GM23248 (cell line): ENCODE measurements around the gene RAB11FIP5. TPM values are rescaled to one million over a fixed set of nuclear protein-coding genes. Genes with fewer than 3 reads are reported as not detected.
"Not testable (repeated sequence)": the region's sequence is repeated elsewhere in the genome, so short reads cannot be mapped to it uniquely, and the experiment has no call there.

Experiments used
- DNase-seq: peaks from one replicate; pipeline ENCODE4 v3.0.0-alpha.2; 2015
- H2AFZ ChIP-seq: fragments of 200-600 bp; sonication (generic); 2 replicates; pipeline ENCODE4 v1.6.1; 2016; ENCODE audit warnings: antibody characterized with exemption
- H3F3A ChIP-seq: fragments of 200-600 bp; sonication (generic); 2 replicates; pipeline ENCODE4 v1.6.1; 2016; ENCODE audit warnings: mild to moderate bottlenecking, antibody characterized with exemption, mixed run types; ENCODE audit not compliant: insufficient read depth
- H3K27ac ChIP-seq: fragments of 200-600 bp; sonication (generic); 2 replicates; pipeline ENCODE4 v1.5.1; 2016; ENCODE audit warnings: mild to moderate bottlenecking
- H3K27me3 ChIP-seq: fragments of 200-600 bp; sonication (generic); replicated peaks from 2 replicates; pipeline ENCODE4 v1.6.1; 2016; ENCODE audit warnings: mild to moderate bottlenecking; ENCODE audit not compliant: insufficient read depth
- H3K36me3 ChIP-seq: fragments of 200-600 bp; sonication (generic); 2 replicates; pipeline ENCODE4 v1.6.1; 2016; ENCODE audit warnings: low read depth, mild to moderate bottlenecking
- H3K4me1 ChIP-seq: fragments of 200-600 bp; sonication (generic); 2 replicates; pipeline ENCODE4 v1.6.1; 2016; ENCODE audit warnings: mild to moderate bottlenecking; ENCODE audit not compliant: insufficient read depth
- H3K4me2 ChIP-seq: fragments of 200-600 bp; sonication (generic); one replicate; pipeline ENCODE4 v1.6.1; 2016; ENCODE audit warnings: mild to moderate bottlenecking; ENCODE audit not compliant: unreplicated experiment
- H3K4me3 ChIP-seq: fragments of 200-600 bp; sonication (generic); 2 replicates; pipeline ENCODE4 v1.5.1; 2016; ENCODE audit warnings: mild to moderate bottlenecking
- H3K79me2 ChIP-seq: fragments of 200-600 bp; sonication (generic); 2 replicates; pipeline ENCODE4 v1.6.1; 2016; ENCODE audit warnings: mild to moderate bottlenecking; ENCODE audit not compliant: insufficient read depth
- H3K9ac ChIP-seq: fragments of 200-600 bp; sonication (generic); 2 replicates; pipeline ENCODE4 v1.6.1; 2016; ENCODE audit warnings: mild to moderate bottlenecking
- H3K9me2 ChIP-seq: fragments of 200-600 bp; sonication (generic); 2 replicates; pipeline ENCODE4 v1.6.1; 2016; ENCODE audit warnings: mixed run types, mild to moderate bottlenecking, moderate library complexity; ENCODE audit not compliant: insufficient read depth
- H3K9me3 ChIP-seq: fragments of 200-600 bp; sonication (generic); one replicate; pipeline ENCODE4 v1.6.1; 2017; ENCODE audit warnings: low read depth
- H4K20me1 ChIP-seq: fragments of 200-600 bp; sonication (generic); 2 replicates; pipeline ENCODE4 v1.6.0; 2016; ENCODE audit not compliant: insufficient read depth
- EZH2 ChIP-seq: fragments of 200-600 bp; sonication (generic); IDR thresholded peaks from 2 replicates; pipeline ENCODE4 v1.6.1; 2018; ENCODE audit warnings: antibody characterized with exemption, mild to moderate bottlenecking; ENCODE audit not compliant: insufficient read depth, poor library complexity, severe bottlenecking
- EZH2phosphoT487 ChIP-seq: fragments of 200-600 bp; sonication (generic); IDR thresholded peaks from 2 replicates; pipeline ENCODE4 v1.6.1; 2018; ENCODE audit warnings: antibody characterized with exemption, moderate library complexity, mild to moderate bottlenecking, low read depth; ENCODE audit not compliant: insufficient read depth
- WGBS, 2 experiments: methylation state at CpG; one replicate each; pipeline ENCODE4 v1.1.6; 2015 to 2017; ENCODE audit warnings: low lambda C conversion rate in 2 of 2, low coverage in 1 of 2; ENCODE audit errors: missing lambda C conversion rate in 2 of 2; 5-methylcytosine and 5-hydroxymethylcytosine counted together
- in situ Hi-C: fragments of 300-500 bp; cut with MboI; formaldehyde crosslinking; loops from 2 replicates; pipeline ENCODE4 v1.15.0; 2020
- polyA plus RNA-seq: library from polyadenylated mRNA; unstranded; fragments of >200 nt; fragmentation: Nextera tagmentation; extraction: Ambion mirVana; gene quantifications from 2 replicates; pipeline ENCODE4 v1.2.1, GENCODE V29; 2016
- total RNA-seq: library from RNA; depleted of rRNA; stranded (reverse); fragments of >200 nt; shearing (Covaris generic); gene quantifications from 2 replicates; pipeline ENCODE4 v1.2.3, GENCODE V29; 2014

RAB11FIP5 gene
- total and polyA plus RNA-seq, 2 experiments from 2014 or later, result 34.4 to 71.9 TPM

DNA sequence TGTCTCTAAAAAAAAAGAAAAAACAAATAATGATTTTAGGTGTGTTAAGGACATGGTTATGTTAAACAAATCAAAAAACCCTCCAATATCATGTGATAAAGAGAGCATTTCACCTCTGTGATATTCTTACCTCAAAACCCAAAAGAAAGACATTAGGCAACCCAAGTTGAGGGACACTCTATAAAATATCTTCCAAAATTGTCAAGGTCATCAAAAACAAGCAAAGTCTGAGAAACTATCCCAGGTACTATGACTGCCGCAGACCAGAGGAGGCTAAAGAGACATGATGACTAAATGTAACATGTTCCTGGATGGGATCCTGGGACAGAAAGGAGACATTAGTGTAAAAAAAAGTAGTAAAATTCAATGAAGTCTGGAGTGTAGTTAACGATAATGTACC, 45.7 kb downstream of the RAB11FIP5 start:
- in situ Hi-C loops, result no loop called here
- H3K79me2 ChIP-seq, result peaks cover 72% of the 10 kb centered on the region
- H3K9ac ChIP-seq, result no peak overlapping the region
- no peak overlapping the region for H2AFZ ChIP-seq
- H3K27ac ChIP-seq, result no peak overlapping the region
- no peak overlapping the region for H3K4me2 ChIP-seq
- DNase-seq, result no peak
- no peak overlapping the region for H3K4me3 ChIP-seq
- H3K27me3 ChIP-seq, result no peaks in the 10 kb centered on the region
- peaks cover 30% of the 10 kb centered on the region for H3F3A ChIP-seq
- no peaks in the 10 kb centered on the region for H4K20me1 ChIP-seq
- H3K9me2 ChIP-seq, result no peaks in the 10 kb centered on the region
- no peaks in the 10 kb centered on the region for H3K9me3 ChIP-seq
- TF ChIP-seq EZH2phosphoT487, result no peak
- TF ChIP-seq EZH2, result no peak
- H3K4me1 ChIP-seq, result peaks cover 40% of the 10 kb centered on the region
- 76 to 87% methylated on average over 2 of the region's 2 CpGs for WGBS, 2 experiments
- H3K36me3 ChIP-seq, result no peaks in the 10 kb centered on the region

DNA sequence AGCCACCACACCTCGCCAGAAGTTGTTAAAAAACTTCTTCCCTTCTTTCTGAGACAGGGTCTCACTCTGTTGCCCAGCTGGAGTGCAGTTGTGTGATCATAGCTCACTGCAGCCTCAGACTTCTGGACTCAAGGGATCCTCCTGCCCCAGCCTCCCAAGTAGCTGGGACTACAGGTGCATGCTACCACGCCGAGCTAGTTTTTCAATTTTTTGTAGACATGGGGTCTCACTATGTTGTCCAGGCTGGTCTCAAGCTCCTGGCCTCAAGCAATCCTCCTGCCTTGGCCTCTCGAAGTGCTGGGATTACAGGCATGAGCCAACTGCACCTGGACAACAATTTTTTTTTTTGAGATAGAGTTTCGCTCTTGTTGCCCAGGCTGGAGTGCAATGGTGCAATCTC, 47.7 kb downstream of the RAB11FIP5 start:
- H3K9me2 ChIP-seq, H3K9me3 ChIP-seq, in situ Hi-C loops, H2AFZ ChIP-seq, H3K4me2 ChIP-seq, H3K27me3 ChIP-seq, DNase-seq, H3K4me3 ChIP-seq, H4K20me1 ChIP-seq, H3K36me3 ChIP-seq: not testable (repeated sequence)
- H3K9ac ChIP-seq, result peak overlapping the region; percentile 78
- peaks cover 30% of the 10 kb centered on the region for H3F3A ChIP-seq
- WGBS, 2 experiments, result 89 to 90% methylated on average over 5 of the region's 5 CpGs
- H3K27ac ChIP-seq, result peak overlapping the region; percentile 90
- H3K4me1 ChIP-seq, result peaks cover 40% of the 10 kb centered on the region
- H3K79me2 ChIP-seq, result peaks cover 87% of the 10 kb centered on the region

DNA sequence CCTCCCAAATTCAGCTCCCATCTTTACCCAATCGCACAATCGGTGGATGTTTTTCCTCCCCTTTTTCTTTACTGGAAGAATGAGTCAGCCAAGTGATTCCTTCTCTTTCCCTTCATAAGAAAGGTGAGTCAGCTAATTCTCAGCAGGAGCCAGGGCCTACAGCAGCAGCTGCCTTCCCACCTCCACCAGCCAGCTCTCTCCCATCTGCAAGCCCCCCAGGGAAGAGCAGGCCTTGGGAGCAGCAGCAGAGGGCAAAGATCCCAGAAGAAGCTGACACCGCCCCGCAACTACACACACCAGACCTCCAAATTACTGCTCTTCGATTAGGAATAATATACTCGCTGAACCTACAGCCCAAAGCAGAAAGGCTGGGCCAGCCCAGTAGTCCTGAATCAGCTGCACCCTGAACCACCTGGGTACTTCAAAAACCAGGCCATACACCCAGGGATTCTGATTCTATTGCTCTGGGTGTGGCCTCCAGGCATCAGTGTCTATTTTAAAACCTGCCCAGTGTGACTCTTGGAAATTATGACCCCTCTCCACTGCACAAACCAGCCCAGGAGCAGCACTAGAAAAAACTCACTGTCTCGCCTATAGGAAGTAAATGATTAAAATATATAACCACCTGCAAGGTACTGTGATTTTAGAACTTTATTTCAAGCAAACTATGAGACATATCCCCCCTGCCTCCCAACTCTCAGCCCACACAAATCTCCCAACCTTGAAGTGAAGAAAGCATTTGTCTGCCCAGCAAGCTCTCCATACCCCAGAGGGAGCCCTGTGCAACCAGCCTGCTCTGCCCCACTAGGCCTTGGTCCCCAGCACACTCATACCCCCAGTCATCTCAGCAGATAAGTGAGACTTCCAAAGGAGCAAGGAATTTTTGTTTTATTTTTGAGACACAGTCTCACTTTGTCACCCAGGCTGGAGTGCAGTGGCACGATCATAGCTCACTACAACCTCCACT, 48.6 kb downstream of the RAB11FIP5 start:
- peaks cover 34% of the 10 kb centered on the region for H3K4me1 ChIP-seq
- peak overlapping the region; percentile 33; the same call in 1 of the 2 replicates for H3K4me3 ChIP-seq
- peak overlapping the region; percentile 90 for H3K27ac ChIP-seq
- H3F3A ChIP-seq, result peaks cover 30% of the 10 kb centered on the region
- TF ChIP-seq EZH2 (no peak), EZH2phosphoT487 (no peak)
- no peaks in the 10 kb centered on the region for H4K20me1 ChIP-seq
- H3K9me2 ChIP-seq, result no peaks in the 10 kb centered on the region
- H3K27me3 ChIP-seq, result no peaks in the 10 kb centered on the region
- peak; percentile 96 for DNase-seq
- no peaks in the 10 kb centered on the region for H3K36me3 ChIP-seq
- in situ Hi-C loops, result no loop called here
- H2AFZ ChIP-seq, result peak overlapping the region; percentile 71
- peak overlapping the region; percentile 78 for H3K9ac ChIP-seq
- peaks cover 87% of the 10 kb centered on the region for H3K79me2 ChIP-seq
- WGBS, 2 experiments, result 40 to 43% methylated on average over 8 of the region's 8 CpGs
- H3K9me3 ChIP-seq, result no peaks in the 10 kb centered on the region
- H3K4me2 ChIP-seq, result peak overlapping the region; percentile 78

GRCh38 chr2:73063472-73063871, 49.3 kb downstream of the RAB11FIP5 start:
- in situ Hi-C loops, result no loop called here
- Histone ChIP-seq H3K4me1 (peaks cover 32% of the 10 kb centered on the region), H2AFZ (peak overlapping the region; percentile 71), H3K4me3 (peak overlapping the region; percentile 33), H3K27me3 (no peaks in the 10 kb centered on the region), H3K9me2 (no peaks in the 10 kb centered on the region), H3K9ac (peak overlapping the region; percentile 78), H3K27ac (peak overlapping the region; percentile 90), H3F3A (peaks cover 30% of the 10 kb centered on the region), H3K9me3 (no peaks in the 10 kb centered on the region), H3K79me2 (peaks cover 87% of the 10 kb centered on the region), H3K4me2 (peak overlapping the region; percentile 78), H3K36me3 (no peaks in the 10 kb centered on the region), H4K20me1 (no peaks in the 10 kb centered on the region)
- WGBS, 2 experiments, result 60 to 66% methylated on average over 4 of the region's 4 CpGs
- DNase-seq, result no peak
- TF ChIP-seq EZH2phosphoT487 (no peak), EZH2 (no peak)
